Testis (tissue), 2 donors: Measurements from ENCODE around the gene VWA7.

Source experiments
- POLR2A ChIP-seq: fragments of 450-650 bp; IDR thresholded peaks from one replicate; pipeline ENCODE4 v1.6.1; 2017; ENCODE audit warnings: antibody characterized with exemption, mild to moderate bottlenecking, moderate library complexity
- TF ChIP-seq, protein P1 (sequence below), 3 experiments: fragments of 450-650 bp in 2 of 3; fragments of 200-600 bp in 1 of 3; sonication (generic) in 1 of 3; IDR thresholded peaks; one replicate each; pipeline ENCODE4 v1.5.1; 2016 to 2019; ENCODE audit warnings: antibody characterized with exemption in 3 of 3, mild to moderate bottlenecking in 2 of 3, moderate library complexity in 1 of 3

DNA sequence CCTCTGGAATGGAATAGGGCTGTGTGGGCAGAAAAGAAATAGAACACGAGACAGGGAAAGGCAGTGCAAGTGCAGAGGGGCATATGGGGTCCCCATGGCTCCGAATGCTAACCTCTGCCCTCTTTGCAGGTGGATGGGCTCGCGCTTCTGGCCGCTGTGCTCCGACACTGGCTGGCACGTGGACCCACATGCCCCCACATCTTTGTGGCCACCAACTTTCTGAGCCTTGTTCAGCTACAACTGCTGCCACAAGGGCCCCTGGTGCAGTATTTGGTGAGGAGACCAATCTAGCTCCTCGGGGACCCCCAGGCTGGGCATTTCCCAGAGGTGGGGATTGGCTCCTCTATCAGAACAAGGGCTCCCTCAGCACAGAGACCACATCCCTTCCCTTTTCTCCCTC, 15.8 kb downstream of the VWA7 start:
- TF ChIP-seq POLR2A: no peak
- TF ChIP-seq, protein P1, sequence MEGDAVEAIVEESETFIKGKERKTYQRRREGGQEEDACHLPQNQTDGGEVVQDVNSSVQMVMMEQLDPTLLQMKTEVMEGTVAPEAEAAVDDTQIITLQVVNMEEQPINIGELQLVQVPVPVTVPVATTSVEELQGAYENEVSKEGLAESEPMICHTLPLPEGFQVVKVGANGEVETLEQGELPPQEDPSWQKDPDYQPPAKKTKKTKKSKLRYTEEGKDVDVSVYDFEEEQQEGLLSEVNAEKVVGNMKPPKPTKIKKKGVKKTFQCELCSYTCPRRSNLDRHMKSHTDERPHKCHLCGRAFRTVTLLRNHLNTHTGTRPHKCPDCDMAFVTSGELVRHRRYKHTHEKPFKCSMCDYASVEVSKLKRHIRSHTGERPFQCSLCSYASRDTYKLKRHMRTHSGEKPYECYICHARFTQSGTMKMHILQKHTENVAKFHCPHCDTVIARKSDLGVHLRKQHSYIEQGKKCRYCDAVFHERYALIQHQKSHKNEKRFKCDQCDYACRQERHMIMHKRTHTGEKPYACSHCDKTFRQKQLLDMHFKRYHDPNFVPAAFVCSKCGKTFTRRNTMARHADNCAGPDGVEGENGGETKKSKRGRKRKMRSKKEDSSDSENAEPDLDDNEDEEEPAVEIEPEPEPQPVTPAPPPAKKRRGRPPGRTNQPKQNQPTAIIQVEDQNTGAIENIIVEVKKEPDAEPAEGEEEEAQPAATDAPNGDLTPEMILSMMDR (IDR thresholded peaks at IDR 0.05): no peak
